Measurements from ENCODE around the gene ACE. TPM values are rescaled to one million over a fixed set of nuclear protein-coding genes. Genes with fewer than 3 reads are reported as not detected.

ACE gene
- total RNA-seq, 1 donor from 2014 or later: 3.6 TPM

- Mint-ChIP-seq H3K27me3 (peaks cover 48% of the 10 kb centered on the region), H3K4me3 (no peak overlapping the region), H3K27ac (peak overlapping the region; percentile 46), H3K9me3 (no peaks in the 10 kb centered on the region), H3K4me1 (ENCODE audit: unreplicated experiment) (peaks cover 11% of the 10 kb centered on the region), H3K36me3 (no peaks in the 10 kb centered on the region)
- no peak for DNase-seq (ENCODE audit: extremely low spot score, unreplicated experiment)
- TF ChIP-seq, protein P1, sequence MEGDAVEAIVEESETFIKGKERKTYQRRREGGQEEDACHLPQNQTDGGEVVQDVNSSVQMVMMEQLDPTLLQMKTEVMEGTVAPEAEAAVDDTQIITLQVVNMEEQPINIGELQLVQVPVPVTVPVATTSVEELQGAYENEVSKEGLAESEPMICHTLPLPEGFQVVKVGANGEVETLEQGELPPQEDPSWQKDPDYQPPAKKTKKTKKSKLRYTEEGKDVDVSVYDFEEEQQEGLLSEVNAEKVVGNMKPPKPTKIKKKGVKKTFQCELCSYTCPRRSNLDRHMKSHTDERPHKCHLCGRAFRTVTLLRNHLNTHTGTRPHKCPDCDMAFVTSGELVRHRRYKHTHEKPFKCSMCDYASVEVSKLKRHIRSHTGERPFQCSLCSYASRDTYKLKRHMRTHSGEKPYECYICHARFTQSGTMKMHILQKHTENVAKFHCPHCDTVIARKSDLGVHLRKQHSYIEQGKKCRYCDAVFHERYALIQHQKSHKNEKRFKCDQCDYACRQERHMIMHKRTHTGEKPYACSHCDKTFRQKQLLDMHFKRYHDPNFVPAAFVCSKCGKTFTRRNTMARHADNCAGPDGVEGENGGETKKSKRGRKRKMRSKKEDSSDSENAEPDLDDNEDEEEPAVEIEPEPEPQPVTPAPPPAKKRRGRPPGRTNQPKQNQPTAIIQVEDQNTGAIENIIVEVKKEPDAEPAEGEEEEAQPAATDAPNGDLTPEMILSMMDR (conservative IDR thresholded peaks at IDR 0.05): no peak
Observed at GRCh38 chr17:63503341-63503705, 26.5 kb downstream of the ACE start.

DNA sequence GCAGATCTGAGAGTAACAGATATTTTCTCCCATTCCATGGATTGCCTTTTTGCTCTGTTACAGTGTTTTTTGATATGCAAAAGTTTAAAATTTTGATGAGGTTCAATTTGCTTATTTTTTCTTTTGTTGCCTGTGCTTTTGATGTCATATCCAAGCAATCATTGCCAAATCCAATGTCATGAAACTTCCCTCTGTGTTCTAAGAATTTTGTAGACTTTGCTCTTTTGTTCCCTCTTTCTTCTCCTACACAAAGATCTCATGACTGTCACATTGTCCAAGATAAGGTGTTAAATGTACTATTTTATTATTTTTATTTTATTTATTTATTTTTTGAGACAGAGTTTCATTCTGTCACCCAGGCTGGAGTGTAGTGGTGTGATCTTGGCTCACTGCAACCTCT is 27.4 kb downstream of the ACE start:
- Mint-ChIP-seq H3K4me1 (ENCODE audit: unreplicated experiment) (peaks cover 7% of the 10 kb centered on the region), H3K36me3 (no peaks in the 10 kb centered on the region), H3K9me3 (no peaks in the 10 kb centered on the region), H3K27me3 (peaks cover 48% of the 10 kb centered on the region), H3K27ac (no peak overlapping the region), H3K4me3 (no peak overlapping the region)
- TF ChIP-seq, protein P1 (conservative IDR thresholded peaks at IDR 0.05): no peak
- no peak for DNase-seq (ENCODE audit: extremely low spot score, unreplicated experiment)

DNA sequence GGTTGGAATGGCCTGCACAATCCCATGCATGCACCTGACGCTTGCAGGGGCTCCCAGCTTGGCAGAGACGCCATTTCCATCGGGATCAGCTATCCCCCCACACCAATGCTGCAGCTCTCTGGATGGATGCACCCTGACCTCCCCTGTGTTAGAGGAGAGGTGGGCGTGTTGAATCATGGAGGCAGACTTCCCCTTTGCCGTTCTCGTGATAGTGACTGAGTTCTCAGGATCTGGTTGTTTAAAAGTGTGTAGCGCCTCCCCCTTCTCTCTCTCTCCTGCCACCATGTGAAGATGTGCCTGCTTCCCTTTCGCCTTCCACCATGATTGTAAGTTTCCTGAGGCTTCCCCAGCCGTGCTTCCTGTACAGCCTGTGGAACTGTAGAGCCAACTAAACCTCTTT is 28.5 kb downstream of the ACE start:
- peaks cover 49% of the 10 kb centered on the region for H3K27me3 Mint-ChIP-seq
- no peaks in the 10 kb centered on the region for H3K36me3 Mint-ChIP-seq
- no peaks in the 10 kb centered on the region for H3K9me3 Mint-ChIP-seq
- TF ChIP-seq, protein P1 (conservative IDR thresholded peaks at IDR 0.05): no peak
- peaks cover 7% of the 10 kb centered on the region for H3K4me1 Mint-ChIP-seq (ENCODE audit: unreplicated experiment)
- no peak overlapping the region for H3K27ac Mint-ChIP-seq
- H3K4me3 Mint-ChIP-seq: no peak overlapping the region
- DNase-seq (ENCODE audit: extremely low spot score, unreplicated experiment): no peak

DNA sequence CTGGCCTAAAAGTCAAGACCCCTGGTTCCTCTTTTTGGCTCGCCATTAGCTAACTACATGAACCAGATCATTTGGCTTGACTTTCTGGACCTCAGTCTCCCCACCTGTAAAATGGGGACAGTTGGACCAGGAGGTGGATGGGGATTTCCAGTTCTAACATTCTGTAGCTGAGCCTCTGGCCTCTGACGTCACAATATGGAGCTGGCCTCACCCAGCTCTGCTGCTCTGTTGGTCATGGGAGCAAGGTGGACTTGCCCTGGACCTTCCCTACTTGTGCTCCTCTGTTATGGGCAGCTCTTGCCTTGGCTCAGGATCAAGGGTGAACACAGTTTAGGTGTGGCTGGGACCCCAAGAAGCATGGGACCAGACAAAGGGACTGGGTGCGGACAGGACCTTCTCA is 29.8 kb downstream of the ACE start:
- Mint-ChIP-seq H3K36me3 (no peaks in the 10 kb centered on the region), H3K27ac (no peak overlapping the region), H3K27me3 (peaks cover 40% of the 10 kb centered on the region), H3K9me3 (no peaks in the 10 kb centered on the region), H3K4me1 (ENCODE audit: unreplicated experiment) (peaks cover 7% of the 10 kb centered on the region), H3K4me3 (no peak overlapping the region)
- DNase-seq (ENCODE audit: extremely low spot score, unreplicated experiment): no peak
- TF ChIP-seq, protein P1 (conservative IDR thresholded peaks at IDR 0.05): no peak

DNA sequence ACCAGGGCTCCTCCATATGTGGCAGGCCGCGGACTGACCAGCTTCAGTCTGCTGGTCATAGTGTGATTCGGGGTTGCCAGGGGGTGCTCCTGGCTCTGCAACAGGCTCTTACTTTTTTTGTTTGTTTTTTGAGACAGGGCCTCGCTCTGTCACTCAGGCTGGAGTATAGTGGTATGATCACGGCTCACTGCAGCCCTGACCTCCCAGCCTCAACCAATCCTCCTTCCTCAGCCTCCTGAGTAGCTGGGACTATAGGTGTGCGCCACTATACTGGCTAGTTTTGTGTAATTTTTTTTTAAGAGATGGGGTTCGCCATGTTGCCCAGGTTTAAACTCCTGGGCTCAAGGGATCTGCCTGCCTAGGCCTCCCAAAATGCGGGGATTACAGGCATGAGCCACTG is 34.5 kb downstream of the ACE start:
- Mint-ChIP-seq H3K9me3 (no peaks in the 10 kb centered on the region), H3K27ac (no peak overlapping the region), H3K4me1 (ENCODE audit: unreplicated experiment) (no peaks in the 10 kb centered on the region), H3K4me3 (no peak overlapping the region), H3K36me3 (no peaks in the 10 kb centered on the region), H3K27me3 (peaks cover 33% of the 10 kb centered on the region)
- no peak for DNase-seq (ENCODE audit: extremely low spot score, unreplicated experiment)
- TF ChIP-seq, protein P1 (conservative IDR thresholded peaks at IDR 0.05): no peak

DNA sequence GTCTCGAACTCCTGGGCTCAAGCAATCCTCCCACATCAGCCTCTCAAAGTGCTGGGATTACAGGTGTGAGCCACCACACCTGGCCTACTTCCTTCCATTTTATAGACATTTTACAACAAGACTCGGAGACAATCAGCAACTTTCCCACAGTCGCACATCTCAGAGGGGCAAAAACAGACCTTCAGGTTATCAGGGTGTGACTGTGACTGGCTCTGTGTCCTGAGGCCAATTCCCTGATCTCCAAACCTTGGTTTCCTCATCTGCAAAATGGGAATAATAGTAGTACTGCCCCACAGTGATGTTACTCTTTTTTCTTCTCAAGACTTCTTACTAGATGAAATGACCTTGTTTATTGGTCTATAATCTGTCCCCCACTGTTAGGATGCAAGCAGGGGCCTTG is 35.5 kb downstream of the ACE start:
- no peaks in the 10 kb centered on the region for H3K36me3 Mint-ChIP-seq
- TF ChIP-seq, protein P1 (conservative IDR thresholded peaks at IDR 0.05): no peak
- H3K4me3 Mint-ChIP-seq: no peak overlapping the region
- no peak overlapping the region for H3K27ac Mint-ChIP-seq
- no peaks in the 10 kb centered on the region for H3K9me3 Mint-ChIP-seq
- peaks cover 27% of the 10 kb centered on the region for H3K27me3 Mint-ChIP-seq
- no peak for DNase-seq (ENCODE audit: extremely low spot score, unreplicated experiment)
- no peaks in the 10 kb centered on the region for H3K4me1 Mint-ChIP-seq (ENCODE audit: unreplicated experiment)

Data from type B pancreatic cell (in vitro differentiated cells).